GM19240 (cell line): ENCODE results near the gene PRR16.

ENCODE experiments used
- DNase-seq: peaks from one replicate; pipeline ENCODE4 v3.0.0; 2011; ENCODE audit warnings: low spot score; ENCODE audit not compliant: insufficient read length

The PRR16 gene

DNA sequence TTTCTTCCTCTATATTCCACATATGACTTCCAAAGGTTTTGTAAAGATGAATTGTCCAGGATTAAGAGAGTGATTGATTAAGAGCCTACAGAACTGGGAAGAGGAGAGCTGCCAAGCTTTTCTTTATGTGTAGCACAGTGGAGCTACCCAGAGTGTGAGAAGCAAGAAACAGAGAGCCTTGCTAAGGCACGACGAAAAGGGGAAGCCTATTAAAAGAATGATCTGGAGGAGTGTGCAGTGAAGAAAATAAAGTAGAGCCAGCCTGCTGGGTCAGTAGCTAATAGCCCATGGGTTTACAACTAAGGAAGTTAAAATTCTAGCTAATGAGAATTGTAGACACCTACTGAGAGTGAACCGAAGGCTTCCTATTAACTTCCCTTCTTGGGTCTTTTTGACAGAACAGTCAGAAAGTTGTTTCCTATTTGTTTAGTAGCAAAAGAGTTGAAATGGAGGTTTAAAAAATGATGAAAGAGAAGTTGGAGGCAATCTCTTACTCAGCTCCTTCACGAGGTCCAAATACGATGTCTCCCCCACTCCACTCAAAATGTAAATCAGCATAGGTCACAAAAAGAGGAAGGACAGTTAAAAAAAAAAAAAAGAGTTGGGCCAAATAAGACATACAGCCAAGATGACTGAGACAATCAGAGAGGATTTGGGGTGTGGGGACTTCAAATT is 957 bp upstream of the PRR16 start:
- DNase-seq = no peak

DNA sequence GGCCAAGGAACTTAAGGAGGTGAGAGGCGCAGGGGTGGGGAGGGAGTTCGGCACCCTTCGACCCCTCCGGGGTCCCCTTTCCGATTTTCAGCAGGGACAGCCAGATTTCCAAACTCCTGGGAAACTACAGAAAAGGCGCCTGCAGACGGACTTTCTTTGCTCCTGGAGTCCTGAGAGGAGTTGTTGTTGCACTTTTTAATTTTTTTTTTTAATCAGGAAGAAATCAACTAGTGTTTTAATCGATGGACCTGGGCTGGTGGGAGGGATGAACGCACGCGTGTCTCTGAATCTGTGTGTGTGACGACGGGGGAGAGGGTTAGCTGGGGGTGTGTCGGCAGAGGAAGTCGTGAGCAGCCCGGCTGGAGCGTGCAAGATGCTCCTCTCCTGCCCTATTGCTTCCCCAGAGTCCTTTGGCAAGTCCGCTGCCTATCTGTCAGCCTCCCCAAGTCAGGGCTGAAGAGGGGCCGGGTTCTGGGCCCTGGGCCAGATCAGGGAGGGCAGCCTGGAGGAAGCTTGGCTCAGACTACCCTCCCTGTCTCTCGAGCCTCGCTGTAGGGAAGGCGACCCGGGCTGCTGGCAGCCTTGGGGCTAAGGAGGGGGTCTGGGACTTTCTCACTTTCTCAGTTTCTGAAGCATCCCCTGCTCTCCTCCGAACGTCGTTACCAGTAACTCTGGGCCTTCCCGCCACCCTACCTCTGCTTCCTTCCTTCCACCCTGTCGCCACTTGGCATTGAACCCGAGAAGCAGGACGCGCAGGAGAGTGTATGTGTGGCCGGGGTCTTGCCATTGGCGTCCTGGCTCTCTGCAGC is 731 bp downstream of the PRR16 start:
- no peak for DNase-seq

DNA sequence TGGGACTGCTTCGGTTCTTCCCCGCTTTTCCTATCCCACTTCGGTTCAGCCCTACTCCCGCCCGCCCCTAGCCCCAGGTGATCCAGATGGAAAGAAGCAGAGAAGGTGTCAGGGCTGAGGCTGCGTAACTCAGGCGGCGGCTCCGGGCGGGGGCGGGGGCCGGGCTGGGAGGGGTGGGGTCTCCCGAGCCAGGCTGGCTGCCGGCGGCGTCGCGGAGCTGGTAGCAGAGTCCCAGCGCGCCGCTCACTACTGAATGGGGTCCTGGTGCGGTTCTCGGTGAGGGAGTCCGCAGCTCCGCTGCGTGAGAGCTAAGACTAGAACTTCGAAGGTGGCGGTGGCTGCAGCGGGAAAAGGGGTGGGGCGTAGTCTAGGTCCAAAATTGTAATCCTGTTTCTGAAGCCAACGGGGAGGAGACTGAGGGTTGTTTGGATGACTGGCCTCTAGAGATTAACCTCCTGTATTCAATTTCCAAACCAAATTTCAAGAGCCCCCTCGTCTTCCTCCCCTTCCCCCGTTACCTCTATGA is 1.4 kb downstream of the PRR16 start:
- DNase-seq = no peak

DNA sequence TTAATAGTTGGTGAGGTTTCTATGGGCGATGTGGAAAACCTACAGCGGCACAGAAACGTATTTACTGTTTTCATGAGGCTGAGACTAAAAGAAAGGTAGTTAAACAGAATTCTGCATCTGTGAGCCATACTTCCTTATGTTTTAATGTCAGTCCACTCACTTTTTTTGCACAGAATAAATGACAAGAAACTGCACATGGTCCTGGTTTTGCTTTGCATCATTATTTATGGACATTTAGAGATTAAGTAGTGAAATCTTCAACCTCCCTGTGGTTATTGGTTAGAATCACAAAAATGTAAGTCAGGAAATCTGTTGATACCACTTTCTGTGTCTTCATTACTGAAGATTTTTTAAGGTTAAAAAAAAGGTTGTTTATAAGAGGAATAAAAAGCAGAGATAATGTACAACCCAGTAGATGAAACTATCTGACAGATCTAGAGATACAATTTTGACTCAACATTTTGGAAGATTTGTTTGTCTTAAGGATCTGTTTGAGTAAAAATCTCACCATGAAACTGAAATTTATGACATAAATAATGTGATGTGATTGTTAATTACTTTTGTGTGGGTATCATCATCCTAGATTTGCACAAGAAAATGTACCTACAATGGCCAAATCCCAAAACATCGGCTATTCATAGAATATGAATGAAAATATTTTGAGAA is 2.4 kb downstream of the PRR16 start:
- no peak for DNase-seq

DNA sequence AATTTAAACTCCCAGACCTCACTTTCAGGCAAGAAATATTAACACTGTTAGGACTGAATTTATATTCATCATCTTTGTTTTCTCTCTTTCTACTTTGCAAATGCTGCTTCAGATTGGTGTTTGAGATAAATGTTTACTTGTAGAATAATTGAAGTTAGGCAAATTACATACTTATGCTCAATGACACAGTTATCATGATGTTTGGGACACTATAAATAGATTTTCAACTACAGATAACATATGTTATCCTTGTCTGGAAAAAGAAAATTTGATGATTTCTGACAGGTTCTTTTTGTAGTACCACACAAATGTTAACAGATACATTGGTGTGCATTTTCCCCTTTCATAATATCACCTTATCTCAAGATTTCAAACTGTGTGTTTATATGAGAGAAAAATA is 7.9 kb downstream of the PRR16 start:
- no peak for DNase-seq

DNA sequence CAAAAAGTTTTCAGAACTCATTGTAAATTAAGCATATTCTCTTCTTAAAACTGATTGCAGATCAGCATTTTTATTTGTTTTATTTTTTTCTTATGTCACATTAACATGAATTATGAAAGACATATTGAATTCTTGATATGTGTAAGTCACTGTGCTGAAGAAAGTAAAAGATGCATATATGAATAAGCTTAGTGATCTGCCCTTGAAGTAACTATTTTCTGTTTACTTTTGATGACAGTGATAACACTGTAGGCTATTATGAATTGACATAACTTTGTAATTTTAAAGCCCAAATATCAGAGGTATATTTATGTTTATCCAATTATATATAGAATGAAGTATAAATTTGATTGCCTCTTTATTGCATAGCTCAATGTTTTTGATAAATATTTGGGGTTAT is 8.8 kb downstream of the PRR16 start:
- DNase-seq = no peak

DNA sequence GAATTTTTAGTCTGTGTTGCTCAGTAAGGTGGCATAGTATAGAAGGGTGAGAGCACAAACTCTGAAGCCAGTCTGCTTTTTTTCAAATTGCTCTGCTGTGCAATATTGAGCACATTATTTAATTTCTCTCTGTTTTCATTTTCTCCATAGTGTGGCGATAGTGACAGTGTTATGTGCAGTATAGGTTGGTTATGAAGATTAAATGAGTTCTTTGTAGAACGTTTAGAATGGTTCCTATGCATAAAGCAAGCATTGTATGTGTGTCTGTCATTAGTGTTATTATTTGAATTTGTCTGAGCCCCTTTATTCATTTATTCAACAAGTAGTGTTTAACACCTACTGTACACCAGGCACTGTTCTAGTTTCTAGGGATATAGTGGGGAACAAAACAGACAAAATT is 9.2 kb downstream of the PRR16 start:
- DNase-seq = no peak

DNA sequence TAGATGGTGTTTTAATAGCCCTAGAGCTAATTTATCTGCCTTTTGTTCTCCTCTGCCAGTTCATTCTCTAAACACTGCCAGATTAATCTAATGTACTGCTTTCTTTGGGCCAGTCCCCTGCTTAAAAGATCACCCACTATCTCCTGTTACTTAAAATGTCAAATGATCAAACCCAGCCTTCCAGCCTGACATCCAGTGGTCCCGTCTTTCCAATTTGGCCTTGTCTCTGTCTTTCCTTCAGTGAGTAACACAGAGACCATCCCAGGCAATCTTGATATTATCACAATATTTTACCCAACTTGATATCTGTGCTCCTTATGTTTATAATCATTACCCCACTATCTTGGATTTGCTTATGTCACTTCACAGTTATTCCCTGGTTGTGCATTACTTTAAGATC is 12.0 kb downstream of the PRR16 start:
- no peak for DNase-seq

DNA sequence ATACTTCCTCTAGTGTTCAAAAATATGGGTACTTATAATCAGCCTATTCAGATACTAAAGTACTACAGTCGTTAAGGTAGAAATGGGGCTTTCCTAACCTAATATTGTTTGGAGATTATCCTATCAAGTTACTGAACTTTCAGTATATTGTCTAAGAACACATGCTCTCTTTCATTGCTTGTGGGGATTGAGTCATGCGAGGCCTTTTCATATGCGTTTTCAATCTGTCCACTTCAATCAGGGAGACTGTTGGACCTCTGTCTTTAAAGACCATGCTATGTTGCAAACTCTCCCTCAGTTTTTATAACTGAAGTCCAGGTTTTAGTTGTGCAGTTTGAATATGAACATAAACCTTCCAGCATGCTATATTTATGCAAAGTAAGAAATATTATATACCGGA is 15.0 kb downstream of the PRR16 start:
- no peak for DNase-seq

DNA sequence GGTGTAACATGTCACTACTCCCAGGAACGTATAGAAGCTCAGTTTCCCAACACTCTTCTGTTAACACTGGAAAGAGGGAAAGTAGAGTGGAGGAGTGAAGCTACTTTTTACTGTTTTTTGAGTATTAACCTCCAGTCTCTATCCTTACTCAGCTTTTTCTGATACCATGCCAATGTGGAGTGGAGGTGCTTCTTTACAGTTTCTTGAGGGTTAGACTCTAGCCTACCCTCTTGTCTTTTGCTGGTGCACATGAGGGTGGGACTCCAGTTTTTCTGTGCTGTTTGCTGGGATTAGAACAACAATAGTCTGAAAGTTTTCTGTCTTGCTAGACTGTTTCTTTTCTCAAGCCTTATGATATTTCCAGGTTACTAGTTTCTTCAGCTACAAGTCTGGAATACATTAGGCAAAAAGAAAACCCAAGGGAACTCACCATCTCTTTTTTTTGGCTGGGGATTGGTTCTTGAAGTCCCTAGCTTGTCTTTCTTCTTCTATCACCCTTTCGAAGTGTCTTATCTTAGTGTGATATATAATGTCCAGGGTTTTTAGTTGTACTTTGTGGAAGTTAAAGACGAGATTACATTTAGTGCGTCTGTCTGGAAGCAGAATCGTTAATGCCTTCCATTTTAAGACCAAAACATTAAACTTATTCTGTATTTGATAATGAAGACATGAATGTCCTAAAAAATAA is 35.9 kb downstream of the PRR16 start:
- no peak for DNase-seq

DNA sequence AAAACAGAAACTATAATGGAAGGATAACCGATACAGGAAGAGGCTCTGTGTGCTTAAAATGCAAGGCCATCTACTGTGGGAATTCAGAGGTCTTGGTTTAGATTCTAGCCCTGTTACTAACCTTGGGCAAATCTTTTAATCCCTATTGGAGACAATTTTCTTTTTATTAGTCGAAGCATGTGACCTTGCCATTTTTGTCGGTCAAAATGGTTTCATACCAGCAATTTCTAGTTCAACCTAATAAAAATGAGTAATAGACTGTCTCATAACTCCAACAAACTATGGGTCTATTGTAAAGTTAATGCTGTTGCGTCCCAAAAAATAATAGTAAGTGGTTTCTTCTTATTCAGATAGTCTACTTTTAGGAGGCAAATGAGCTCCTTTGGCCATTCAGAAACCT is 38.4 kb downstream of the PRR16 start:
- no peak for DNase-seq

DNA sequence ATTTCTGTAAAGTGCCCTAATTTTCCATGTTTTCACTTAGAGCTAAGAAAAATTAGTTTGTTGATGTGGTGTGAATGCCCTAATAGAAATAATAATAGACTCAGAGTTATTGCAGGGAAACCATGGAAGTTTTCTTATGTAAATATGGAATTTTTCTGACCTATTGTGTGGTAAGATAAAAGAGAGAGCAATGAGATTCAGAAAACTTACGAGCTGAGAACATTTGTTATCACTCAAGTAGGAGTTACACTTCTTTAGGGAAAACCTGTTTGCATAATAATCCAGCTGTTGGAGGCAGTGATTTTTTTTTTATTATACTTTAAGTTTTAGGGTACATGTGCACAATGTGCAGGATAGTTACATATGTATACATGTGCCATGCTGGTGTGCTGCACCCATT is 39.2 kb downstream of the PRR16 start:
- no peak for DNase-seq

DNA sequence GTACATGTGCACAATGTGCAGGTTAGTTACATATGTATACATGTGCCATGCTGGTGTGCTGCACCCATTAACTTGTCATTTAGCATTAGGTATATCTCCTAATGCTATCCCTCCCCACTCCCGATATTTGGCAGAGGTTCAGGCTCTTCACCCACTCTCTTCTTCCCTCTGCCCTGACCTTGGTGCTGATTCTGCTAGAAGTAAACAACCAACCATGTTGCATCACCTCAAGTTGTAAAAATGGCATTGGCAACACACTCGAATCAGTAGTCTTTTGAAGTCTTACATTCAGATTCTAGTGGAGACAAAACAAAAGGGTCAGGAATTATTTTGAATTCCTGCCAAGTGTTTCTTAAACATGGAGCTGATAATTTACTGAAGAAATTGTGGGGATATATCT is 40.0 kb downstream of the PRR16 start:
- no peak for DNase-seq

DNA sequence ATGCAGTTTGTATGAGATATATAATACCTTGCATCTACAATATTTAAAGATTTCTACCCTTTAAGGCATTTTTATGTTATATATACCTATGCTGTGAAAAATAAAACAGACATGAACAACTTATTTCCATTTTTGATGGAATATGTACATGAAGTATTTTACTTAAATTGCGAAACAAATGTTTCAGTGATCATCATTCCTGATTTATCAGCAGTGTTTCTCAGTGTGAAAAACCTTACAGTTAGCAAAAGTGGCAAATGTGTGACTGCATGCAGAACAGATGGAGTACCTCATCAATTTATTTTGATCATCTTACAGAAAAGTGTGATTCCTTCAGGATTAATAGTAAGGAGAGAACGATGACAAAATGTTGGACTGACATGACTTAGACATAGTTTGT is 43.1 kb downstream of the PRR16 start:
- DNase-seq = no peak

DNA sequence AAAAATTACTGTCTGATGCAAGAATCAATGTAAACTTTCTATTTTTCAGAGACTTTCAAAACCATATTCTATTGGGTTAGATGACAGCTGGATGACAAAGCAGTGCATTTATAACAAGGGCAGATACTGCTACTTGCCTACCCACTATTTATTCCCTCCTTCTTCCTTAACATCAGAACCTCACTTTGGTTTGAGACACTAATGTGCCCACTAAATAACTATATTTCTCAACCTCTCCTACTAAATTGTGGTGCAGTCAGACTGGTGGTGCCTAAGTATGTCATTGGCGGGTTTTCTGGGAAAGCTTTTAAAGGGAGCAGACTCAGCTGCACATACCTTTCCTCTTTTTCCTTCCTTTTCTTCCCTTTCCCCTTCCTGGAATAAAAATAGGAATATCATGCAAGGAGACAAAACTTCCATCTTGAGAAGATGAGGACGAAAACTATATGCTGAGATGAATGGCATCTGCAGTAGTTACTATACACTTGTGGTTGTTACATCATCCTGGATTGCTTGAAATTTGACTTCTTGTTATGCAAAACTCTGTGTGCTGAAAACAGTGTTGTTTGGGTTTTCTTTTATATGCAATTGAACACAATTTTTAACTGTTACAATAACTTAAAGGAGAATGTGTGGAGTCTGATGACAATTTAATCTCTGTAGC is 43.8 kb downstream of the PRR16 start:
- no peak for DNase-seq

DNA sequence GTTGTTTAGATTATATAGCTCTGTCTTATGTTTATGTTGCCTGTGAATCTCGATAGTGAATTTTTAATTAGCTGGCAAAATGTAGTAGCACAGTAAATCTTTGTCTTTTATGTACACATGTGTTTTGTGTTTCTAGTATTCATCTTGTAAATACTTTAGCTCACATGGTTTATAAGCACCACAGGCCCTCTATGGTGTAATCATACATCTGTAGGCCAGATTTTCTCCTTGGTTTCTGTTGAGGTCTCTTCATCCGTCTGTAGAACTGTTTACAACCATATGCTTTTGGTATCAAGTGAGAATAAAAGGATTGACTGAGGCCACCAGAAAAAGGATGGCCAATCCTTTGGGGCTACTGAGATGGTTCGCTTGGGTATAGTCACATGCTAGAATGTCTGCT is 45.0 kb downstream of the PRR16 start:
- DNase-seq = no peak

DNA sequence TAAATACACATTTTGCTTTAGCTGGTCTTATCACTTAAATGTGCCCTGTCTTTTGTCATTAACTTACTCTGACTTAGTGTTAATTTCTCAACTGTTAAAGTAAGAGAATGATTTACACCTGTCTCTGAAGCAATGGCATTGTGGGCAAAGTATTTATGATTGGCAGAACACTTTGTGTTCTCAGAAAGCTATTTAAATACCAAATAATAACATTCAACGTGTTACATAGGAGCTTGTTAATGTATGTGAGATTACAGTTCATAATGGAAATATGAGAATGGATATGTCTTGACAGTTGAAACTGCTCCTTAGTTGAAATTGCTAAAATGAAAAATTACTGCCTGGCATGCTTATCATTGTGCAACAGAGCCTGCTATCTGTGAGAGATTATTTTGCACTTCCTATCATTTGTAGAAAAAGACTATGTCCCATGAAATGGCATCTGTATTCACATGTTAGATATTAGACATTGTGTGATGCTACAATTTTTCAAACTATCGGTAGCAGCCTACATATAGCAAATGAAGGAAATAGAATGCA is 46.1 kb downstream of the PRR16 start:
- DNase-seq = no peak

DNA sequence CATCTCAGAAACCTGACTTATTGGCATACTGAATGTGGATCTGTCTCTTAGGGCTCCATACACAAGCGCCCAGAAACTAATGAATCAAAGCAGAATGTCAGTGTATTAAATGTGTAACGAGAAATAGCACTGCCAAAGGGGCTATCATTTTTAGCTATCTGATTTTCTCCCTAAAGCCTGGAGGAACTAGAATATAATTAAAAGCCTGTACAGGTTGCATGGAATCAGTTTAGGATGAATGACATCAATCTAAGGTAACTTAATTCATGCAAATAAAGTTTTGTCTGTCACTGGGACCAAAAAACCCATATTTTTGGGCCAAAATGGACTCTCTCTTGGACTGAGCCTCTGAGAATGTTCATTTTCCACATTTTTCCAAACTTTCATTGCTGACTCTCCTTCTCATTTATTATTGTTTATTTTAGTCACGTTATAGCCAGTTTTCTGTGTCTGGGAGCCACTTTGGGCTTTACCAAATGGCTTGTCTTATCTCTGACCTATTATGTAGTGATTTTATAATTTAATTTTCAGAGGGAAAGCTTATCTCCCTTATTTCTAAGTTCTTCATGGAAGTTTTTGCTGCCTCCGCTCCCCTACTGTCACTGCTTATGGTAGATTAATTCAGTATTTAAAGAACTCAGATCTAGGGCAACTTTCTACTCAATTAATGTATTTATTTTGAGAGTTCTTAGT is 47.0 kb downstream of the PRR16 start:
- no peak for DNase-seq

DNA sequence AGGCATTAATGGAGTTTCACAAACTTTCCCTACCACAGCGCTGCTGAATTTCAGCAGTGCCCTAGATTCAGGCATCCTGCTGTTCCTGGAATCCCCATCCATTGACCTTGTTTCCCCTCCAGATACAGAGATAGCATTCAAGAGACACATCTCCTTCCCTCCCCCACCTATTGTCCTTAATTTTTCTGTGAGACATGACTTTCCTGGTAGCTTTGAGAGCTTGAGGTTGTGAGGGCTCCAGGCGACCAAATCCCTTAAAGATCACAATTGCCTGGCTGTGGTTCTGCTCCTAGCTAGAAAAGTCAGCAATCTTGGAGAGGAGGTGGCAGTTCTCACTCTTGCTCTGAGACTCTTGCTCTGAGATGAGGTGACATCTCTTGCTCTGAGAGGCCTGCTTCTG is 48.0 kb downstream of the PRR16 start:
- no peak for DNase-seq
